Activated CD8-positive, alpha-beta memory T cell treated with anti-CD3 and anti-CD28 coated beads, Interleukin-2, amount 10 ng/mL, durations not matched to agents 7 days and 5 days (primary cell): ENCODE measurements around the gene ANO1. TPM values are rescaled to one million over a fixed set of nuclear protein-coding genes. Genes with fewer than 3 reads are reported as not detected.

Source experiments
- ATAC-seq: fragments of 150-1000 bp; cut with Tn5 transposase; one replicate; pipeline ENCODE4 v1.10.0; 2021; ENCODE audit warnings: moderate library complexity
- CTCF ChIA-PET: fragments of 350-600 bp; sonication (Branson Sonifier 250); formaldehyde crosslinking; loops from one replicate; lab custom pipeline; 2021; ENCODE audit warnings: antibody characterized with exemption; lab: Charles Lee
- DNase-seq: peaks from one replicate; pipeline ENCODE4 v3.0.0-alpha.2; 2020
- H3K27ac Mint-ChIP-seq: one replicate; pipeline ENCODE4 v1.8.0; 2021; ENCODE audit warnings: mild to moderate bottlenecking, mixed read lengths
- H3K27me3 Mint-ChIP-seq: one replicate; pipeline ENCODE4 v1.8.0; 2021; ENCODE audit warnings: mixed read lengths
- H3K36me3 Mint-ChIP-seq: one replicate; pipeline ENCODE4 v1.8.0; 2021; ENCODE audit warnings: mild to moderate bottlenecking, mixed read lengths
- H3K4me1 Mint-ChIP-seq: one replicate; pipeline ENCODE4 v1.8.0; 2021; ENCODE audit warnings: mixed read lengths
- H3K4me3 Mint-ChIP-seq: one replicate; pipeline ENCODE4 v1.8.0; 2021; ENCODE audit warnings: mild to moderate bottlenecking, moderate library complexity, mixed read lengths
- H3K9me3 Mint-ChIP-seq: one replicate; pipeline ENCODE4 v1.8.0; 2022; ENCODE audit warnings: low read depth, mixed read lengths
- total RNA-seq, 2 experiments: library from RNA; stranded (reverse); gene quantifications; one replicate each; pipeline ENCODE4 v1.2.3, GENCODE V29; 2021

ANO1 gene
- total RNA-seq, 2 experiments from 2014 or later, result not detected

- DNase-seq (no peak), ATAC-seq (no peak)
- no peaks in the 10 kb centered on the region for H3K4me1 Mint-ChIP-seq
- H3K9me3 Mint-ChIP-seq, result no peaks in the 10 kb centered on the region
- no peaks in the 10 kb centered on the region for H3K36me3 Mint-ChIP-seq
- no peaks in the 10 kb centered on the region for H3K27me3 Mint-ChIP-seq
- no peak overlapping the region for H3K4me3 Mint-ChIP-seq
- H3K27ac Mint-ChIP-seq, result no peak overlapping the region
- CTCF ChIA-PET, result no interaction called here
Observed at GRCh38 chr11:70155386-70155785, 77.3 kb downstream of the ANO1 start.

DNA sequence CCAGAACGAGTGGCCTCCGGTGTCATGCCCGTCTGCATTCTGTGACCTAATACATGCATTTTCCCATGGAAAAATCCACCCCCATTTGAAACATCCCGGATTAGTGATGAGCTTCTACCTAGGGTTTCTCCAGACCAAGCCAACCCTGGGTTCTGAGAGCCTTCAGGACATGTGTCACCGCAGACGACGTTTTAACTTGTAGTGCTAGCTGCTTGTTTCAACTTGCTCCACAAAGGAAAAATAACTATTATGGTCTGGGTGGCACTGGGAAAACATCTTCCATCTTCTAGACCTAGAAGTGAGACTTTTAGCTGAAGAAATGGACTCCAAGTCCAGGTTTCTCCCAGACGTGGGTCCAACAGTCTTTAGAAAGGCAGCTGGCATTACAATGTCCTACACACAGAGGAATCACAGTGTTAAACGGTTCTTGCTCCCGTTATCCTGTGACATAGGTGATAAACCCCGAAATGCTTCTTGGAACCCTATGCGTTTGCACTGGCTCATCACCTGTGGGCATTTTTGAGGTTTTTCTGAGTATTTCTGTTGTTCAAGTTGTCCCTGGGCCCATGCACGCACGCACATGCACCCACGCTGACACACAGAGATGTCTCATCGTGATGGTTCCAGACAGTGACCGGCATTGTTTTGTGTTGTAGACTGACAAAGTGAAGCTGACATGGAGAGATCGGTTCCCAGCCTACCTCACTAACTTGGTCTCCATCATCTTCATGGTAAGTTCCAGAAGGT is 78.3 kb downstream of the ANO1 start:
- CTCF ChIA-PET, result no interaction called here
- Mint-ChIP-seq H3K4me3 (no peak overlapping the region), H3K27ac (no peak overlapping the region), H3K27me3 (no peaks in the 10 kb centered on the region), H3K36me3 (no peaks in the 10 kb centered on the region), H3K9me3 (no peaks in the 10 kb centered on the region), H3K4me1 (no peaks in the 10 kb centered on the region)
- ATAC-seq (no peak), DNase-seq (no peak)

- Mint-ChIP-seq H3K36me3 (no peaks in the 10 kb centered on the region), H3K27ac (no peak overlapping the region), H3K9me3 (no peaks in the 10 kb centered on the region), H3K4me3 (no peak overlapping the region), H3K4me1 (no peaks in the 10 kb centered on the region), H3K27me3 (no peaks in the 10 kb centered on the region)
- ATAC-seq (peak; percentile 16), DNase-seq (no peak)
- CTCF ChIA-PET, result interaction anchor here (1.1 kb wide), 1 partner anchor 15 kb away, joined by 3 read pairs; no protein-coding TSS in a partner anchor
Observed at GRCh38 chr11:70158201-70158600, 80.1 kb downstream of the ANO1 start.

GRCh38 chr11:70158757-70159389 is 80.8 kb downstream of the ANO1 start:
- Mint-ChIP-seq H3K9me3 (no peaks in the 10 kb centered on the region), H3K27me3 (no peaks in the 10 kb centered on the region), H3K4me3 (no peak overlapping the region), H3K27ac (no peak overlapping the region), H3K4me1 (no peaks in the 10 kb centered on the region), H3K36me3 (no peaks in the 10 kb centered on the region)
- no peak for DNase-seq
- ATAC-seq, result no peak
- CTCF ChIA-PET, result no interaction called here

- H3K36me3 Mint-ChIP-seq, result no peaks in the 10 kb centered on the region
- H3K4me1 Mint-ChIP-seq, result no peaks in the 10 kb centered on the region
- CTCF ChIA-PET, result no interaction called here
- no peak overlapping the region for H3K27ac Mint-ChIP-seq
- ATAC-seq (no peak), DNase-seq (no peak)
- H3K9me3 Mint-ChIP-seq, result no peaks in the 10 kb centered on the region
- no peak overlapping the region for H3K4me3 Mint-ChIP-seq
- no peaks in the 10 kb centered on the region for H3K27me3 Mint-ChIP-seq
Observed at GRCh38 chr11:70159627-70160570, 81.8 kb downstream of the ANO1 start.

GRCh38 chr11:70161043-70161625 is 83.0 kb downstream of the ANO1 start:
- no peaks in the 10 kb centered on the region for H3K36me3 Mint-ChIP-seq
- H3K27ac Mint-ChIP-seq, result no peak overlapping the region
- H3K4me3 Mint-ChIP-seq, result no peak overlapping the region
- CTCF ChIA-PET, result no interaction called here
- H3K9me3 Mint-ChIP-seq, result no peaks in the 10 kb centered on the region
- H3K4me1 Mint-ChIP-seq, result no peaks in the 10 kb centered on the region
- DNase-seq, result no peak
- no peaks in the 10 kb centered on the region for H3K27me3 Mint-ChIP-seq
- no peak for ATAC-seq

DNA sequence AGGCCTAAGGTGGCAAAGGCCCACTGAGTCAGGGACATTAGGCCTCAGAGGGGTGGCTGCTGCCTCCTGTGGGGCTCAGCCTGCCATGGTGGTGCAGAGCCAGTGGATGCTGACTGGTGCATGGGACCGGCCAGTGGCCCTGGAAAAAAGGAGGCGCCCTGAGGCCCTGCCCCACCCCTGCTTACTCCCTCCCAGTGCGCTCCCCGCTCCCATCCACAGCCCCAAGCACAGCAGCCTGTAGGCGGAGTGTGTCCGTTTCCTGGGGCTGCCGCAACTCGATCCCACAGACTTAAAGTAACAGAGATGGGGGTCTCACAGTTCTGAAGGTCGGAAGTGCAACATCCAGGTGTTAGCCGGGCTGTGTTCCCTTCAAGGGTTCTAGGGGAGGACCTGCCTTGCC is 86.6 kb downstream of the ANO1 start:
- Mint-ChIP-seq H3K36me3 (no peaks in the 10 kb centered on the region), H3K4me3 (no peak overlapping the region), H3K27me3 (no peaks in the 10 kb centered on the region), H3K27ac (no peak overlapping the region), H3K9me3 (no peaks in the 10 kb centered on the region), H3K4me1 (no peaks in the 10 kb centered on the region)
- ATAC-seq, result no peak
- no peak for DNase-seq
- CTCF ChIA-PET, result no interaction called here

- H3K9me3 Mint-ChIP-seq, result no peaks in the 10 kb centered on the region
- DNase-seq (no peak), ATAC-seq (no peak)
- no peak overlapping the region for H3K27ac Mint-ChIP-seq
- H3K36me3 Mint-ChIP-seq, result no peaks in the 10 kb centered on the region
- H3K27me3 Mint-ChIP-seq, result no peaks in the 10 kb centered on the region
- no peaks in the 10 kb centered on the region for H3K4me1 Mint-ChIP-seq
- CTCF ChIA-PET, result no interaction called here
- H3K4me3 Mint-ChIP-seq, result no peak overlapping the region
Observed at GRCh38 chr11:70167120-70167519, 89.0 kb downstream of the ANO1 start.

DNA sequence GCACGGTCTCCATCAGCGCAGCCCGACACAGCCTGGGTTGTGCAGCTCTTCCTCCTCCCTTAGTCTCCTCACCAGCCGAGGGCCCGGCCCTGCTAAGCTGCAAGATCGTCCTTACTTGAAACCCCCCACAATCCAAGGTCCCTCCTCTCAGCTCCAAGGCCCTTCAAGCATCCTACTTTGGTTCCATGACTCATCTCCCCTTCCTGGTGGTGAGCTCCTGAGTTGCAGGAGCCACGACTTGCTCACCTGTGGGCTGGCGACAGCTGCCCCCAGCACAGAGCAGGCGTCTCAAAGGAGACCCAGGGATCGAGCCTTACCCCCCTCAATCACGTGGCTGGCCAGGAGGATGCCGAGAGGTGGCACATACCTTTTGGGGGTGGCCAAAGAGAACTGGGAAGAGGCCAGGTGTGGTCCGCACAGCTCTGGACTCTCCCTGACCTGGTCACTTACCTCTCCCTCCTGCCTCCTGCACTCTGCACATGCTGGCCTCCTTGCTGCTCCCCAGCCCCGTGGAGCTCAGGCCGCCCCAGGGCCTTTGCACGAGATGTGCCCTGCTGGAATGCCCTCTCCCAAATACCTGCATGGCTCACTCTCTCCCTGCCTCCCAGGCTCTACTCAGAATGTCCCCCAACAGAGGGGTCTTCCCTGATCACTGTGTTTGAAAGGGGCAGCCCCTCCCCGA is 89.7 kb downstream of the ANO1 start:
- no peak for ATAC-seq
- H3K27me3 Mint-ChIP-seq, result peaks cover under 1% of the 10 kb centered on the region
- no peak overlapping the region for H3K4me3 Mint-ChIP-seq
- CTCF ChIA-PET, result no interaction called here
- no peaks in the 10 kb centered on the region for H3K9me3 Mint-ChIP-seq
- no peaks in the 10 kb centered on the region for H3K36me3 Mint-ChIP-seq
- H3K27ac Mint-ChIP-seq, result no peak overlapping the region
- H3K4me1 Mint-ChIP-seq, result no peaks in the 10 kb centered on the region
- DNase-seq, result no peak

- DNase-seq, result no peak
- Mint-ChIP-seq H3K27ac (no peak overlapping the region), H3K36me3 (no peaks in the 10 kb centered on the region), H3K9me3 (no peaks in the 10 kb centered on the region), H3K27me3 (peaks cover 2% of the 10 kb centered on the region), H3K4me3 (no peak overlapping the region), H3K4me1 (no peaks in the 10 kb centered on the region)
- ATAC-seq, result no peak
- CTCF ChIA-PET, result no interaction called here
Observed at GRCh38 chr11:70168405-70168754, 90.3 kb downstream of the ANO1 start.

- no peaks in the 10 kb centered on the region for H3K9me3 Mint-ChIP-seq
- H3K36me3 Mint-ChIP-seq, result no peaks in the 10 kb centered on the region
- H3K27me3 Mint-ChIP-seq, result peaks cover 2% of the 10 kb centered on the region
- ATAC-seq, result no peak
- no peak overlapping the region for H3K27ac Mint-ChIP-seq
- no peak for DNase-seq
- H3K4me3 Mint-ChIP-seq, result no peak overlapping the region
- CTCF ChIA-PET, result no interaction called here
- H3K4me1 Mint-ChIP-seq, result no peaks in the 10 kb centered on the region
Observed at GRCh38 chr11:70169127-70169526, 91.0 kb downstream of the ANO1 start.

DNA sequence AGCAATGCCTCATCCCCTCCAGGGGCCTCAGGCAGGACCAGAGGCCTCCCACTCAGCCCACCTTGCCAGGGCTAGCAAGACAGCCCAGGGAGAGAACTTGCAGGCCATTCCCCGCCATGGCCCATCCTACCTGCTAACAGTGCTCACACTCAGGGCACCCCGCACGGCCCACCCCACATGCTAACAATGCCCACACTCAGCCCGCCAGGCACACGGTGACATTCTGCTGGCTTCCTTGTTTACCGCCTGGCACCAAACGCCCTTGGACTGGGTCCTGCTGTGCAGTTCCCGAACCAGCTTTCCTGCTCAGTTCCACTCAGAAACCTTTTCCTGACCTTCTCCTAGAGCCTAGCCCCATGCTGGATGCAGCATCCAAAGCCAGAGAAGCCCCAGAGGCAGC is 91.5 kb downstream of the ANO1 start:
- no peaks in the 10 kb centered on the region for H3K36me3 Mint-ChIP-seq
- H3K4me1 Mint-ChIP-seq, result no peaks in the 10 kb centered on the region
- H3K27me3 Mint-ChIP-seq, result peaks cover 2% of the 10 kb centered on the region
- CTCF ChIA-PET, result interaction anchor here (0.8 kb wide), 1 partner anchor 19 kb away, joined by 3 read pairs; no protein-coding TSS in a partner anchor
- ATAC-seq, result no peak
- no peak for DNase-seq
- no peak overlapping the region for H3K27ac Mint-ChIP-seq
- no peak overlapping the region for H3K4me3 Mint-ChIP-seq
- H3K9me3 Mint-ChIP-seq, result no peaks in the 10 kb centered on the region
